GM10847 (cell line): ENCODE results near the gene FLT3.

Experiments used
- POLR2A ChIP-seq: IDR thresholded peaks from 2 replicates; pipeline ENCODE4 v1.6.1; 2011; ENCODE audit not compliant: insufficient read length; ENCODE audit errors: extremely low read depth

FLT3 gene

GRCh38 chr13:27988520-27988919, 111.9 kb downstream of the FLT3 start, which contains the start of gene URAD:
URAD (minus strand) TSS chr13:27988693; CDS start chr13:27988637, 56 bp downstream.
- no peak for TF ChIP-seq POLR2A

GRCh38 chr13:27985600-27985999, 114.8 kb downstream of the FLT3 start:
- no peak for TF ChIP-seq POLR2A

- TF ChIP-seq POLR2A, result no peak
These were observed 118.0 kb downstream of the FLT3 start for GRCh38 chr13:27982361-27982760.

- TF ChIP-seq POLR2A, result no peak
These were observed 119.2 kb downstream of the FLT3 start for GRCh38 chr13:27981006-27981708.

GRCh38 chr13:27980280-27980998, 119.9 kb downstream of the FLT3 start:
- TF ChIP-seq POLR2A, result no peak

GRCh38 chr13:27979765-27980279, 120.6 kb downstream of the FLT3 start:
- no peak for TF ChIP-seq POLR2A

- no peak for TF ChIP-seq POLR2A
These were observed 121.3 kb downstream of the FLT3 start for GRCh38 chr13:27979001-27979643.

- no peak for TF ChIP-seq POLR2A
These were observed 121.9 kb downstream of the FLT3 start for GRCh38 chr13:27978301-27978968.

GRCh38 chr13:27977476-27978300, 122.7 kb downstream of the FLT3 start:
- no peak for TF ChIP-seq POLR2A

- no peak for TF ChIP-seq POLR2A
These were observed 123.8 kb downstream of the FLT3 start for GRCh38 chr13:27976362-27977091.

GRCh38 chr13:27975564-27976361, 124.6 kb downstream of the FLT3 start:
- TF ChIP-seq POLR2A, result no peak

- no peak for TF ChIP-seq POLR2A
These were observed 126.3 kb downstream of the FLT3 start for GRCh38 chr13:27973961-27974662.
